Stimulated activated CD4-positive, alpha-beta T cell treated with anti-CD3 and anti-CD28 coated beads, Interleukin-15, amount 100 ng/mL, for 48 hours (primary cell): ENCODE data around the gene CXorf49.
A peak's percentile ranks its signal among the peaks of the same experiment; 100 is the strongest.
"Not testable (repeated sequence)": the region's sequence is repeated elsewhere in the genome, so short reads cannot be mapped to it uniquely, and the experiment has no call there.

ENCODE experiments used
- DNase-seq, 2 donors: peaks; one replicate each; pipeline ENCODE4 v3.0.0-alpha.2; 2020; ENCODE audit warnings: low read depth in 2 of 2

Gene CXorf49

GRCh38 chrX:71671938-71672337 lies 46.1 kb downstream of the CXorf49 start:
- no peak for DNase-seq

- peak; percentile 34 to 48 for DNase-seq
Observed at GRCh38 chrX:71671043-71671780, 46.9 kb downstream of the CXorf49 start.

- not testable (repeated sequence) for DNase-seq
Observed at GRCh38 chrX:71669947-71670346, 48.1 kb downstream of the CXorf49 start.

GRCh38 chrX:71669492-71669891 lies 48.6 kb downstream of the CXorf49 start:
- DNase-seq, result no peak

- no peak for DNase-seq
Observed at GRCh38 chrX:71668248-71668595, 49.9 kb downstream of the CXorf49 start.

GRCh38 chrX:71667328-71668247 lies 50.5 kb downstream of the CXorf49 start, which contains the start of gene LOC101059915:
TSS of gene LOC101059915 (plus strand) at chrX:71667546.
- no peak for DNase-seq

GRCh38 chrX:71666240-71667223 lies 51.6 kb downstream of the CXorf49 start:
- DNase-seq, result no peak

GRCh38 chrX:71665747-71666146 lies 52.3 kb downstream of the CXorf49 start:
- no peak for DNase-seq

GRCh38 chrX:71664889-71665491 lies 53.1 kb downstream of the CXorf49 start:
- no peak for DNase-seq
